GM23338 (cell line): ENCODE data around the gene TNIP1. TPM values are rescaled to one million over a fixed set of nuclear protein-coding genes. Genes with fewer than 3 reads are reported as not detected.

Experiments used
- CREB1 ChIP-seq: fragments of 250-450 bp; sonication (Bioruptor Pico); IDR thresholded peaks from 2 replicates; pipeline ENCODE4 v1.5.0; 2020; ENCODE audit warnings: low read depth, mild to moderate bottlenecking, moderate library complexity
- ETS1 ChIP-seq: IDR thresholded peaks from 2 replicates; pipeline ENCODE4 v1.6.1; 2016; ENCODE audit warnings: antibody characterized with exemption
- EZH2phosphoT487 ChIP-seq: fragments of 200-600 bp; sonication (generic); IDR thresholded peaks from one replicate; pipeline ENCODE4 v1.8.1; 2018; ENCODE audit warnings: antibody characterized with exemption; ENCODE audit not compliant: unreplicated experiment
- POLR2AphosphoS5 ChIP-seq: IDR thresholded peaks from 2 replicates; pipeline ENCODE4 v1.6.1; 2016; ENCODE audit warnings: antibody characterized with exemption, low read depth
- ZNF331 ChIP-seq: fragments of 250-450 bp; sonication (Bioruptor Pico); IDR thresholded peaks from 2 replicates; pipeline ENCODE4 v1.5.0; 2020; ENCODE audit warnings: low read depth, mild to moderate bottlenecking, moderate library complexity
- ZNF462 ChIP-seq: fragments of 250-450 bp; sonication (Bioruptor Pico); IDR thresholded peaks from 2 replicates; pipeline ENCODE4 v1.5.0; 2020; ENCODE audit warnings: mild to moderate bottlenecking, moderate library complexity
- polyA plus RNA-seq: library from polyadenylated mRNA; unstranded; fragments of >200 nt; fragmentation: Nextera tagmentation; extraction: Ambion mirVana; gene quantifications from 2 replicates; pipeline ENCODE4 v1.2.1, GENCODE V29; 2016
- total RNA-seq: library from RNA; depleted of rRNA; stranded (reverse); fragments of >200 nt; shearing (Covaris generic); gene quantifications from 2 replicates; pipeline ENCODE4 v1.2.3, GENCODE V29; 2014
- TF ChIP-seq, protein P1 (sequence below): IDR thresholded peaks from one replicate; pipeline ENCODE4 v1.6.1; 2018; ENCODE audit warnings: antibody characterized with exemption; ENCODE audit not compliant: unreplicated experiment
- TF ChIP-seq, protein P2 (sequence below), 2 experiments: fragments of 200-600 bp in 1 of 2; sonication (generic) in 1 of 2; conservative IDR thresholded peaks; 2 replicates each; pipeline versions ENCODE4 v1.5.1 to v1.6.1; 2016 to 2017; ENCODE audit warnings: antibody characterized with exemption in 2 of 2, low read depth in 2 of 2, mild to moderate bottlenecking in 2 of 2, moderate library complexity in 1 of 2

Gene TNIP1
- total and polyA plus RNA-seq, 2 experiments from 2014 or later = 10.3 to 29.6 TPM

DNA sequence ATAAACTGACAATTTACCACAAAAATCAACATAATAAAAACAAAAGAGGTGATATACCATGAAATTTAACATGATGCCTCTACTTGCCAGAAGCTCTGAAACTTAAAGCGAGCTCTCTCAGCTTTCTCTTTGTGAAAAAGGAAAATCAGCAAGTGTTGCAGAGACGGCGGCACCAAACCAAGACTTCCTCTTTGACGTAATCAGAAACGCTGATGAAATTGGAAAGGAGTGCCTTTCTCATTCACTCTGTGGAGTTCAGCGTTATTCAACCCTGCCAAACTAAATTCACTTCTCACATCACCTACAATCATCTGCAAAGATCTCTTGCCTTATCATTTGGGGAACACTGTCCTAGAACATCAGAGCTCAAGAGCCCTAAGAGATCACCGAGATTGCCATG, 44.6 kb upstream of the TNIP1 start (continued):
- no peak for TF ChIP-seq ZNF462 (CRISPR knock-in tag)
- TF ChIP-seq CREB1 (CRISPR knock-in tag) = no peak
- no peak for TF ChIP-seq EZH2phosphoT487
- TF ChIP-seq, protein P1, sequence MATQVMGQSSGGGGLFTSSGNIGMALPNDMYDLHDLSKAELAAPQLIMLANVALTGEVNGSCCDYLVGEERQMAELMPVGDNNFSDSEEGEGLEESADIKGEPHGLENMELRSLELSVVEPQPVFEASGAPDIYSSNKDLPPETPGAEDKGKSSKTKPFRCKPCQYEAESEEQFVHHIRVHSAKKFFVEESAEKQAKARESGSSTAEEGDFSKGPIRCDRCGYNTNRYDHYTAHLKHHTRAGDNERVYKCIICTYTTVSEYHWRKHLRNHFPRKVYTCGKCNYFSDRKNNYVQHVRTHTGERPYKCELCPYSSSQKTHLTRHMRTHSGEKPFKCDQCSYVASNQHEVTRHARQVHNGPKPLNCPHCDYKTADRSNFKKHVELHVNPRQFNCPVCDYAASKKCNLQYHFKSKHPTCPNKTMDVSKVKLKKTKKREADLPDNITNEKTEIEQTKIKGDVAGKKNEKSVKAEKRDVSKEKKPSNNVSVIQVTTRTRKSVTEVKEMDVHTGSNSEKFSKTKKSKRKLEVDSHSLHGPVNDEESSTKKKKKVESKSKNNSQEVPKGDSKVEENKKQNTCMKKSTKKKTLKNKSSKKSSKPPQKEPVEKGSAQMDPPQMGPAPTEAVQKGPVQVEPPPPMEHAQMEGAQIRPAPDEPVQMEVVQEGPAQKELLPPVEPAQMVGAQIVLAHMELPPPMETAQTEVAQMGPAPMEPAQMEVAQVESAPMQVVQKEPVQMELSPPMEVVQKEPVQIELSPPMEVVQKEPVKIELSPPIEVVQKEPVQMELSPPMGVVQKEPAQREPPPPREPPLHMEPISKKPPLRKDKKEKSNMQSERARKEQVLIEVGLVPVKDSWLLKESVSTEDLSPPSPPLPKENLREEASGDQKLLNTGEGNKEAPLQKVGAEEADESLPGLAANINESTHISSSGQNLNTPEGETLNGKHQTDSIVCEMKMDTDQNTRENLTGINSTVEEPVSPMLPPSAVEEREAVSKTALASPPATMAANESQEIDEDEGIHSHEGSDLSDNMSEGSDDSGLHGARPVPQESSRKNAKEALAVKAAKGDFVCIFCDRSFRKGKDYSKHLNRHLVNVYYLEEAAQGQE = no peak
- no peak for TF ChIP-seq ETS1
- TF ChIP-seq, protein P2, sequence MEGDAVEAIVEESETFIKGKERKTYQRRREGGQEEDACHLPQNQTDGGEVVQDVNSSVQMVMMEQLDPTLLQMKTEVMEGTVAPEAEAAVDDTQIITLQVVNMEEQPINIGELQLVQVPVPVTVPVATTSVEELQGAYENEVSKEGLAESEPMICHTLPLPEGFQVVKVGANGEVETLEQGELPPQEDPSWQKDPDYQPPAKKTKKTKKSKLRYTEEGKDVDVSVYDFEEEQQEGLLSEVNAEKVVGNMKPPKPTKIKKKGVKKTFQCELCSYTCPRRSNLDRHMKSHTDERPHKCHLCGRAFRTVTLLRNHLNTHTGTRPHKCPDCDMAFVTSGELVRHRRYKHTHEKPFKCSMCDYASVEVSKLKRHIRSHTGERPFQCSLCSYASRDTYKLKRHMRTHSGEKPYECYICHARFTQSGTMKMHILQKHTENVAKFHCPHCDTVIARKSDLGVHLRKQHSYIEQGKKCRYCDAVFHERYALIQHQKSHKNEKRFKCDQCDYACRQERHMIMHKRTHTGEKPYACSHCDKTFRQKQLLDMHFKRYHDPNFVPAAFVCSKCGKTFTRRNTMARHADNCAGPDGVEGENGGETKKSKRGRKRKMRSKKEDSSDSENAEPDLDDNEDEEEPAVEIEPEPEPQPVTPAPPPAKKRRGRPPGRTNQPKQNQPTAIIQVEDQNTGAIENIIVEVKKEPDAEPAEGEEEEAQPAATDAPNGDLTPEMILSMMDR (conservative IDR thresholded peaks at IDR 0.05; ENCODE audit: low read depth in 2 of 2) = no peak
- no peak for TF ChIP-seq POLR2AphosphoS5
- TF ChIP-seq ZNF331 (CRISPR knock-in tag) = no peak
